HEK293T (cell line): Measurements from ENCODE around the gene RERG.

Source experiments
- ARNT ChIP-seq: fragments of 450-650 bp; IDR thresholded peaks from 2 replicates; pipeline ENCODE4 v1.6.1; 2017; ENCODE audit warnings: mild to moderate bottlenecking
- BHLHE40 ChIP-seq: fragments of 450-650 bp; IDR thresholded peaks from 2 replicates; pipeline ENCODE4 v1.6.1; 2016; ENCODE audit warnings: mild to moderate bottlenecking, moderate library complexity, borderline replicate concordance
- CTBP1 ChIP-seq: fragments of 450-650 bp; IDR thresholded peaks from 2 replicates; pipeline ENCODE4 v1.6.1; 2016; ENCODE audit warnings: borderline replicate concordance
- HDGF ChIP-seq: fragments of 450-650 bp; IDR thresholded peaks from 2 replicates; pipeline ENCODE4 v1.6.1; 2017; ENCODE audit warnings: antibody characterized with exemption, borderline replicate concordance
- L3MBTL2 ChIP-seq: fragments of 450-650 bp; conservative IDR thresholded peaks from 2 replicates; pipeline ENCODE4 v1.6.1; 2016; ENCODE audit warnings: mild to moderate bottlenecking
- LEF1 ChIP-seq: fragments of 450-650 bp; IDR thresholded peaks from 2 replicates; pipeline ENCODE4 v1.6.1; 2017; ENCODE audit warnings: mild to moderate bottlenecking, borderline replicate concordance
- SP1 ChIP-seq: fragments of 450-650 bp; IDR thresholded peaks from 2 replicates; pipeline ENCODE4 v1.6.1; 2017
- SUZ12 ChIP-seq: fragments of 450-650 bp; IDR thresholded peaks from 2 replicates; pipeline ENCODE4 v1.6.1; 2016; ENCODE audit warnings: mild to moderate bottlenecking
- TARDBP ChIP-seq: fragments of 450-650 bp; IDR thresholded peaks from 2 replicates; pipeline ENCODE4 v1.6.1; 2016
- ZNF384 ChIP-seq: fragments of 450-650 bp; IDR thresholded peaks from 2 replicates; pipeline ENCODE4 v1.6.1; 2016
- TF ChIP-seq, protein P1 (sequence below): fragments of 450-650 bp; IDR thresholded peaks from 2 replicates; pipeline ENCODE4 v1.6.1; 2016

DNA sequence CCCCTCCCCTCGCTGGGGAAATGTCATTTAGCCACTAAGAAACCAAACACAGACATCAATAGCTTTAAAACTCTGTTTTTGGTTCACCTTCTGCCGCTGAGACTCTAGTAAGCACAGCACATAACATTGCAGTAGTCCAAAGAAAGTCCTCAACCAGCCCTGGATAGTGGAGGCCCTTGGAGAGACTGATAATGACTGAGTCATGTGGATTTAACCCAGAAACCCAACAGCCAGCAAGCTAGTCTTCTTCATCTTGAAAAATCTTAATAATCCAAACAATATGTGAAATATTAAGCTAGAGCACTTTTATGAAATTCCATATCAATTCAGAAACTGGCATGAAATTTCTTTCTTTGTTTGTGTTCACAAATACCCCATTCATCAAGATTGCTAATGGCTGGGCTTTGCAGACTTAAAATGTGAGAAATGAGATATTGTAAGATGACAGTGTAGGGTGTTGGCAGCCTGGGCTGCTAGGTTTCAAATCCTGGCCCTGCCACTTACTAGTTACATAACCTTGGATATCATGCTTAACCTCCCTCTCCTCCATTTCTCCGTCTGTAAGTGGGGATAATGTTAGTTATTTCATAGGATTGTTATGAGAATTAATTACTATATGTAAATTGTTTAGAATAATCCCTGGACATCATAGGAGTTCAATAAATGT lies 40.1 kb downstream of the RERG start:
- TF ChIP-seq TARDBP (no peak), ZNF384 (no peak), ARNT (no peak), HDGF (no peak), BHLHE40 (no peak), SP1 (no peak), L3MBTL2 (no peak), LEF1 (no peak), SUZ12 (no peak), CTBP1 (no peak)
- TF ChIP-seq, protein P1, sequence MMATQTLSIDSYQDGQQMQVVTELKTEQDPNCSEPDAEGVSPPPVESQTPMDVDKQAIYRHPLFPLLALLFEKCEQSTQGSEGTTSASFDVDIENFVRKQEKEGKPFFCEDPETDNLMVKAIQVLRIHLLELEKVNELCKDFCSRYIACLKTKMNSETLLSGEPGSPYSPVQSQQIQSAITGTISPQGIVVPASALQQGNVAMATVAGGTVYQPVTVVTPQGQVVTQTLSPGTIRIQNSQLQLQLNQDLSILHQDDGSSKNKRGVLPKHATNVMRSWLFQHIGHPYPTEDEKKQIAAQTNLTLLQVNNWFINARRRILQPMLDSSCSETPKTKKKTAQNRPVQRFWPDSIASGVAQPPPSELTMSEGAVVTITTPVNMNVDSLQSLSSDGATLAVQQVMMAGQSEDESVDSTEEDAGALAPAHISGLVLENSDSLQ = no peak
